ENCODE measurements around the gene ANAPC2.

The ANAPC2 gene

GRCh38 chr9:137164370-137165249 lies 23.8 kb downstream of the ANAPC2 start:
- peaks cover 5% of the 10 kb centered on the region for H3K4me1 ChIP-seq (ENCODE audit: low read length)
- no peak overlapping the region for H2AFZ ChIP-seq (ENCODE audit: low read depth, low read length)
- no peak overlapping the region for H3K4me3 ChIP-seq (ENCODE audit: low read length)
- H4K20me1 ChIP-seq (ENCODE audit: insufficient read depth, low read length), result no peaks in the 10 kb centered on the region
- no peaks in the 10 kb centered on the region for H3K9me3 ChIP-seq (ENCODE audit: insufficient read depth, low read length)
- no peaks in the 10 kb centered on the region; the same call in none of the 2 replicates for H3K27me3 ChIP-seq (ENCODE audit: low read depth, low read length)
- no peaks in the 10 kb centered on the region for H3K36me3 ChIP-seq (replicated peaks; ENCODE audit: low read depth, low read length)
- TF ChIP-seq EZH2phosphoT487 (IDR thresholded peaks at IDR 0.05; ENCODE audit: low read depth) (no peak), CTCF (IDR thresholded peaks at IDR 0.05; ENCODE audit: low read depth, low read length) (no peak)
- H3K4me2 ChIP-seq (ENCODE audit: low read length), result no peak overlapping the region
- no peaks in the 10 kb centered on the region for H3K79me2 ChIP-seq (ENCODE audit: low read length)
- no peak overlapping the region for H3K27ac ChIP-seq (ENCODE audit: low read length)
- no peak overlapping the region for H3K9ac ChIP-seq (ENCODE audit: low read length)

- no peak overlapping the region for H3K27ac ChIP-seq (ENCODE audit: low read length)
- no peaks in the 10 kb centered on the region for H3K36me3 ChIP-seq (replicated peaks; ENCODE audit: low read depth, low read length)
- no peaks in the 10 kb centered on the region; the same call in none of the 2 replicates for H3K27me3 ChIP-seq (ENCODE audit: low read depth, low read length)
- no peak overlapping the region for H2AFZ ChIP-seq (ENCODE audit: low read depth, low read length)
- TF ChIP-seq EZH2phosphoT487 (IDR thresholded peaks at IDR 0.05; ENCODE audit: low read depth) (no peak), CTCF (IDR thresholded peaks at IDR 0.05; ENCODE audit: low read depth, low read length) (no peak)
- H3K4me2 ChIP-seq (ENCODE audit: low read length), result no peak overlapping the region
- H3K4me1 ChIP-seq (ENCODE audit: low read length), result peaks cover 13% of the 10 kb centered on the region
- H3K4me3 ChIP-seq (ENCODE audit: low read length), result no peak overlapping the region
- H3K9ac ChIP-seq (ENCODE audit: low read length), result no peak overlapping the region
- H3K79me2 ChIP-seq (ENCODE audit: low read length), result no peaks in the 10 kb centered on the region
- no peaks in the 10 kb centered on the region for H3K9me3 ChIP-seq (ENCODE audit: insufficient read depth, low read length)
- no peaks in the 10 kb centered on the region for H4K20me1 ChIP-seq (ENCODE audit: insufficient read depth, low read length)
Measured at GRCh38 chr9:137163805-137164204, 24.6 kb downstream of the ANAPC2 start.

- Histone ChIP-seq H3K27me3 (ENCODE audit: low read depth, low read length) (no peaks in the 10 kb centered on the region; the same call in 1 of the 2 replicates), H3K9me3 (ENCODE audit: insufficient read depth, low read length) (no peaks in the 10 kb centered on the region), H3K4me2 (ENCODE audit: low read length) (no peak overlapping the region), H3K9ac (ENCODE audit: low read length) (no peak overlapping the region), H2AFZ (ENCODE audit: low read depth, low read length) (no peak overlapping the region), H4K20me1 (ENCODE audit: insufficient read depth, low read length) (no peaks in the 10 kb centered on the region), H3K79me2 (ENCODE audit: low read length) (no peaks in the 10 kb centered on the region), H3K36me3 (replicated peaks; ENCODE audit: low read depth, low read length) (no peaks in the 10 kb centered on the region), H3K27ac (ENCODE audit: low read length) (no peak overlapping the region), H3K4me3 (ENCODE audit: low read length) (no peak overlapping the region), H3K4me1 (ENCODE audit: low read length) (peaks cover 17% of the 10 kb centered on the region)
- TF ChIP-seq CTCF (IDR thresholded peaks at IDR 0.05; ENCODE audit: low read depth, low read length) (no peak), EZH2phosphoT487 (IDR thresholded peaks at IDR 0.05; ENCODE audit: low read depth) (no peak)
Measured at GRCh38 chr9:137163365-137163715, 25.0 kb downstream of the ANAPC2 start.

GRCh38 chr9:137162505-137163364 lies 25.6 kb downstream of the ANAPC2 start:
- Histone ChIP-seq H3K4me1 (ENCODE audit: low read length) (peaks cover 19% of the 10 kb centered on the region), H3K27ac (ENCODE audit: low read length) (no peak overlapping the region), H3K9ac (ENCODE audit: low read length) (no peak overlapping the region), H2AFZ (ENCODE audit: low read depth, low read length) (no peak overlapping the region), H4K20me1 (ENCODE audit: insufficient read depth, low read length) (no peaks in the 10 kb centered on the region), H3K4me2 (ENCODE audit: low read length) (no peak overlapping the region), H3K27me3 (ENCODE audit: low read depth, low read length) (peaks cover 6% of the 10 kb centered on the region; the same call in 1 of the 2 replicates), H3K9me3 (ENCODE audit: insufficient read depth, low read length) (no peaks in the 10 kb centered on the region), H3K36me3 (replicated peaks; ENCODE audit: low read depth, low read length) (no peaks in the 10 kb centered on the region), H3K79me2 (ENCODE audit: low read length) (no peaks in the 10 kb centered on the region), H3K4me3 (ENCODE audit: low read length) (no peak overlapping the region)
- TF ChIP-seq EZH2phosphoT487 (IDR thresholded peaks at IDR 0.05; ENCODE audit: low read depth) (no peak), CTCF (IDR thresholded peaks at IDR 0.05; ENCODE audit: low read depth, low read length) (no peak)

Measured in OCI-LY3 (cell line).